Activated T-helper 2 cell treated with anti-CD3 and anti-CD28 coated beads, Interferon-gamma antibody, Interleukin-2, Interleukin-4, amounts not matched to agents 10 μg/mL and 5 μg/mL and 100 μg/mL, durations not matched to agents 14 hours and 24 hours and 36 hours (primary cell): ENCODE results near the gene ILDR1. TPM values are rescaled to one million over a fixed set of nuclear protein-coding genes. Genes with fewer than 3 reads are reported as not detected.

Source experiments
- DNase-seq: peaks from one replicate; pipeline ENCODE4 v3.0.0; 2021; ENCODE audit warnings: low spot score
- H3K27ac Mint-ChIP-seq: one replicate; pipeline ENCODE4 v1.8.0; 2021; ENCODE audit warnings: mixed read lengths
- H3K27me3 Mint-ChIP-seq: one replicate; pipeline ENCODE4 v1.8.0; 2021; ENCODE audit warnings: low read depth, mixed read lengths
- H3K36me3 Mint-ChIP-seq: one replicate; pipeline ENCODE4 v1.8.0; 2021; ENCODE audit warnings: low read depth, mixed read lengths
- H3K4me1 Mint-ChIP-seq: one replicate; pipeline ENCODE4 v1.8.0; 2021; ENCODE audit warnings: low read depth, mixed read lengths
- H3K4me3 Mint-ChIP-seq: one replicate; pipeline ENCODE4 v1.8.0; 2021; ENCODE audit warnings: low read depth, mild to moderate bottlenecking, moderate library complexity, mixed read lengths
- H3K9me3 Mint-ChIP-seq: one replicate; pipeline ENCODE4 v1.8.0; 2021; ENCODE audit warnings: mixed read lengths
- intact Hi-C: fragments of 100-400 bp; cut with micrococcal nuclease; formaldehyde crosslinking; loops from one replicate; pipeline ENCODE4 v1.15.1; 2023
- total RNA-seq: library from RNA; stranded (reverse); gene quantifications from 2 replicates; pipeline ENCODE4 v1.2.3, GENCODE V29; 2022

ILDR1 gene
- total RNA-seq, 1 donor from 2014 or later = 0.21 TPM

GRCh38 chr3:121998030-121998580, 23.9 kb downstream of the ILDR1 start:
- Mint-ChIP-seq H3K36me3 (no peaks in the 10 kb centered on the region), H3K27me3 (peaks cover 2% of the 10 kb centered on the region), H3K4me3 (no peak overlapping the region), H3K4me1 (peaks cover 45% of the 10 kb centered on the region), H3K9me3 (no peaks in the 10 kb centered on the region), H3K27ac (peak overlapping the region; percentile 54)
- intact Hi-C loops = loop anchor here (5.0 kb wide), 1 partner anchor 94 kb away; no protein-coding TSS in a partner anchor
- no peak for DNase-seq

DNA sequence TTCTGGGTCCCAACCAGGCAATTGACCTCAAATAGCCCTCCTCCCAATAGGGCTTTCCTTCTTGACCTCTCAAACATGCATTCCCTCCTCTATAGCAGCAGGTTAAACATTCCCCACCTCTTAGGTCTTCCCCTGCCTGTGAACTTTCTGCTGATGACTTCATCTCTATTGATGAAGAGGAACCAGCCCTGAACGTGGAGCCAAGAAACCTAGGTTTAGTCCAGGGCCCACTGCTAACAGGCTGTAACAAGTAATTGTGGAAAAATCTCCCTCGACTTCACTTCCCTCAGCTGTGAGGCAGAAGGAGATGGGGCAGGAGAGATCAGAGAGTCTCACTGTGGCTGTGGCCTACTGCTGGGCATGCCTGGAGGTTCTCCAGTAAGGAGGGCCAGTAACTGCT, 24.7 kb downstream of the ILDR1 start:
- intact Hi-C loops = loop anchor here (5.0 kb wide), 1 partner anchor 95 kb away; no protein-coding TSS in a partner anchor
- Mint-ChIP-seq H3K36me3 (no peaks in the 10 kb centered on the region), H3K9me3 (no peaks in the 10 kb centered on the region), H3K27me3 (no peaks in the 10 kb centered on the region), H3K4me3 (no peak overlapping the region), H3K27ac (no peak overlapping the region), H3K4me1 (peaks cover 40% of the 10 kb centered on the region)
- no peak for DNase-seq

- H3K4me3 Mint-ChIP-seq = no peak overlapping the region
- H3K27me3 Mint-ChIP-seq = no peaks in the 10 kb centered on the region
- H3K36me3 Mint-ChIP-seq = no peaks in the 10 kb centered on the region
- intact Hi-C loops = loop anchor here (5.0 kb wide), 1 partner anchor 96 kb away; no protein-coding TSS in a partner anchor
- no peak overlapping the region for H3K27ac Mint-ChIP-seq
- no peaks in the 10 kb centered on the region for H3K9me3 Mint-ChIP-seq
- peaks cover 40% of the 10 kb centered on the region for H3K4me1 Mint-ChIP-seq
- no peak for DNase-seq
These were observed 25.6 kb downstream of the ILDR1 start for GRCh38 chr3:121996441-121996840.

DNA sequence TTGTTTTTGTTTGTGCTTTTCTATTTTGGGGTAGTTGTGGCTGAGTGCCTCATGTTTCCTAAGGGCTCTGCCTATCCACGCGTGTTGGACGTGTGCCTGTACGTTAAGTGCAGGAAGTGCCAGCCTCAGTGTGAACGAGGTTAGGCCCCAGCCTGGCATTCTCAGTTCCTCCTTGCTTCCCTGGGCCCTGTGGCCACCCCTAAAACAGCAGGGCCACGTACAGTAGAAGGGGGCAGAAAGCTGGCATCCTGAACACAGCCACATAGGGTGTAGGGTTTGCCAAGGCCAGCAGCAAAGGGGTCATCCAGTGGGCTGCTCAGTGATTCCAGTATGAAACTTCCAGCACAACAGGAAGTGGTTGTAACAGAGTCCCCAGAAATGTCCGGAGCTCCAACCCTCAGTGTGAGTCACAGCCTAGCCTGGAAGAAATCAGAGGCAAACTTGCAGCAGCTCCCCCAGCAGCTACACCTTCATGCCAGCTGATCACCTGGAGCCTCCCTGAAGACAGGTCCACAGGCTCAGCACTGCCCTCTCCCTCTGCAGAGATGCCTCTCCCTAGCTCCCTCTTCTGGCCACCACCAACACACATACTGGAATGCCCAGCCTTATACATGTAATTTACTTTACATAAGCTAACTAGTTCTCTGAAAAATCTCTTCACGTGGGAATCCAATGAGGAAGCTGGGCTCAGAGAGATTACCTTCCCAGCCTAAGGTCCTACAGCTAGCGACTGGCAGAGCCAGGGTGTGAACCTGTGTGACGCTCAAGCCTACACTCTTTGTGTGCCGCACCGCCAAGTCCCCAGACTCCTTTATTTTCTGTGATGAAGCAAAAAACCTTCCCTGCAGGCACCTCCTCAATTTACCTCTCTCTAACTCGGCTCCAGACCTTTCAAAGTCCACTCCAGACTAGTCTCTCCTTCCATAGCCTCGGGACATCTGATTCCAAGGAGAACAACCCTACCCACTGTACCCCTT, 26.6 kb downstream of the ILDR1 start:
- no peaks in the 10 kb centered on the region for H3K36me3 Mint-ChIP-seq
- H3K9me3 Mint-ChIP-seq = no peaks in the 10 kb centered on the region
- H3K27ac Mint-ChIP-seq = no peak overlapping the region
- no peak for DNase-seq
- peaks cover 39% of the 10 kb centered on the region for H3K4me1 Mint-ChIP-seq
- H3K27me3 Mint-ChIP-seq = no peaks in the 10 kb centered on the region
- H3K4me3 Mint-ChIP-seq = no peak overlapping the region
- intact Hi-C loops = loop anchor here (5.0 kb wide), 1 partner anchor 97 kb away; no protein-coding TSS in a partner anchor

DNA sequence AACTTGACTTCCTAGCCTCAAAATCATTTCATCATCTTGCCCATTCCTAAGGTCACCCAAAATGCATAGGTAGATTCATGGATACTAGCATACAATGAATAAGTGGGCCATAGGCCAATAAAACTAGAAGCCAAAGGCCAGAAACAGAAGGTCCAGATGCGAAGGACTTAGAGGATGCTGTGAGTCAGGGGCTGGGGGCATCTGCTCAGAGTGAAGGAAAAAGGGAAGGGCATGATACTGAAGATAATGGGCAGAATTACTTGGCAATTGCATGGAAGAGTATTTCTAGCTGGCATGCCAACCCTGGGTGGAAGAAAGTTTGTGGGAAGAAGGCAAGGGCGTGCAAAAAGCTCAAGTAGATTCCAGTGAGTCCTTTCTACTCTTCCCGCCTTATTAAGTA, 27.5 kb downstream of the ILDR1 start:
- Mint-ChIP-seq H3K27ac (no peak overlapping the region), H3K36me3 (no peaks in the 10 kb centered on the region), H3K27me3 (no peaks in the 10 kb centered on the region), H3K9me3 (no peaks in the 10 kb centered on the region), H3K4me3 (no peak overlapping the region), H3K4me1 (peaks cover 39% of the 10 kb centered on the region)
- intact Hi-C loops = no loop called here
- no peak for DNase-seq

DNA sequence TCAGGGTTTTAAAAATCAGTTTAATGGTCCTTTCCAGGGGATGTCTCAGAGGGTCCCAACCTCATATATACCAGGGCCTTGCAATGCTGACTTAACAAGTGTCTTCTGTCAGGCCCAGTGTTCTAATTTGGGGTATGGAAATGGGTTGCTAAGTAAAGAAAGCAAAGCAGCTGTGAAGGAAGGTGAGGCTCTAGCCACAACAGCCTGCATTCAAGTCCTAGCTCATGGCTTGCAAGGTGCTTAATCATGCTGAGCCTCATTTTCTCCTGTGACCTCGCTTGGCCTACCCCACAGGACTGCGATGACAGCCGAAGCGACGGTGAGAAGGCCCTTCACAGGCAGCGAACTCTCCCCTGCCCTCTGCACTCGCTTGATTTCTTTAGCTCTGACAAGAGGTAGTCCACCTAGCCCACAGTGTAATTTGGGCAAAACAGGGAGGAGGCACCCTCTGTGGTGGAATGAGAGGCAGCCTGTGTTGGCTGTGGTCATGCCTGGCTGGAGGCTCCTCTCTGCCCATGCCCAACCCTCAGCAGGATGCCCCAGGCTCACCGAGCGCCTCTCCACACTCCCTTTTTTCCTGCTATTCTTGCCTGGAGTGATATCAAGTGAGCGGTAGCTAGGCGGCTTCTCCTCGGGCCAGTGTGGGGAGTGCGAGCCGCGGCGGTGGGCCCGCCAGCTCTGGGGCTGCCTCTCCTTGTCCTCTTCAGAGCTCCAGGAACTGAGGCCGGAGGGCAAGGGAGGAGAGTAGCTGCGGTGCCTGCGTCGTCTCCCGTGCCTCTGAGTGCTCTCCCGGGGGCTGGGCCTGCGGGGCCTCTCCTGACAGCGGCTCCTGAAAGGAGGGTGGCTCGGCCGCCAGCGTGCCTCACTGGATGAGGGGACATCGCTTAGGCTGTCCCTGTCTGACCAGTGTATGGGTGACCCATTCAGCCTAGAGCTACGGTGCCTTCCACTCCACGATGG, 29.2 kb downstream of the ILDR1 start:
- Mint-ChIP-seq H3K4me1 (peaks cover 39% of the 10 kb centered on the region), H3K9me3 (no peaks in the 10 kb centered on the region), H3K27me3 (no peaks in the 10 kb centered on the region), H3K27ac (no peak overlapping the region), H3K36me3 (no peaks in the 10 kb centered on the region), H3K4me3 (no peak overlapping the region)
- no peak for DNase-seq
- intact Hi-C loops = no loop called here

DNA sequence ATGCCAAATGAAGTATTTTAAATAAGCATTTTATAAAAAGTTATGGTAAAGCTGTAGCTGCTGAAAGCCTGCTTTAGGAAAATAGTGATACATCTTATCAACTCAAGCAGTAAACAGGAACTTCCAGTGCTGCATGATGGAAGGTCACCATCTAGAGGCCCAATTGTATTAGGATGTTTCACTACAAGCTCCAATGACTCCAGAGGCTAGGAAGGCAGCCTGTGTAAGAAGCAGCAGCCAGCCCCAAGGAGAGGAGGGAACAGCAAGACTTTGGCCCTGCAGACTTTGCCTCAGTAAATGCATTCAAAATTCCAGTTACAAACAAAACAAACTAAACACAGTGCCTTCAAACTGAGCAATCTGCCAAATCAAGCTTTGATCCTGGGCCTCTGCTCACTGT, 32.1 kb downstream of the ILDR1 start:
- H3K4me3 Mint-ChIP-seq = no peak overlapping the region
- peaks cover 6% of the 10 kb centered on the region for H3K9me3 Mint-ChIP-seq
- no peak for DNase-seq
- peaks cover 11% of the 10 kb centered on the region for H3K36me3 Mint-ChIP-seq
- intact Hi-C loops = no loop called here
- H3K27me3 Mint-ChIP-seq = no peaks in the 10 kb centered on the region
- no peak overlapping the region for H3K27ac Mint-ChIP-seq
- H3K4me1 Mint-ChIP-seq = peaks cover 19% of the 10 kb centered on the region

GRCh38 chr3:121988146-121988545, 33.9 kb downstream of the ILDR1 start:
- Mint-ChIP-seq H3K4me3 (no peak overlapping the region), H3K4me1 (peaks cover 19% of the 10 kb centered on the region), H3K9me3 (peaks cover 24% of the 10 kb centered on the region), H3K27me3 (no peaks in the 10 kb centered on the region), H3K27ac (peak overlapping the region; percentile 60), H3K36me3 (peaks cover 29% of the 10 kb centered on the region)
- no peak for DNase-seq
- intact Hi-C loops = no loop called here

- no peak overlapping the region for H3K27ac Mint-ChIP-seq
- H3K27me3 Mint-ChIP-seq = no peaks in the 10 kb centered on the region
- peaks cover 35% of the 10 kb centered on the region for H3K9me3 Mint-ChIP-seq
- H3K36me3 Mint-ChIP-seq = peaks cover 34% of the 10 kb centered on the region
- intact Hi-C loops = no loop called here
- peaks cover 28% of the 10 kb centered on the region for H3K4me1 Mint-ChIP-seq
- H3K4me3 Mint-ChIP-seq = no peak overlapping the region
- DNase-seq = no peak
These were observed 36.2 kb downstream of the ILDR1 start for GRCh38 chr3:121985846-121986245.

DNA sequence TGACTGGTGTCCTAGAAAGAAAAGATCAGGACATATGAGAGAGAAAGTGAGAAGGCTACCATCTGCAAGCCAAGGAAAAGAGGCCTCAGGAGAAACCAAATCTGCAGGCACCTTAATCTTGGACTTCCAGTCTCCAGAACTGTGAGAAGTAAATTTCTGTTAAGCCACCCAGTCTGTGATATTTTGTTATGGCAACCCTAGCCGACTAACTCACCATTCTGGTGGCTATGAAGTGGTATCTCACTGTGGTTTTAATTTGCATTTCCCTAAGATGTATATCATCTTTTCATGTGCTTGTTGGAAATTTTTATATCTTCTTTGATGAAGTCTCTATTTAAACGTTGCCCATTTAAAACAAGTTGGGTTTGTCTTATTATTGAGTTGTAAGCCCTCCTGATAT, 40.6 kb downstream of the ILDR1 start:
- Mint-ChIP-seq H3K4me3 (no peak overlapping the region), H3K36me3 (peaks cover 55% of the 10 kb centered on the region), H3K9me3 (peaks cover 42% of the 10 kb centered on the region), H3K27me3 (no peaks in the 10 kb centered on the region), H3K4me1 (peaks cover 23% of the 10 kb centered on the region), H3K27ac (no peak overlapping the region)
- no peak for DNase-seq
- intact Hi-C loops = loop anchor here (1.0 to 5.0 kb wide), 2 partner anchors 18 to 276 kb away; no protein-coding TSS in a partner anchor

DNA sequence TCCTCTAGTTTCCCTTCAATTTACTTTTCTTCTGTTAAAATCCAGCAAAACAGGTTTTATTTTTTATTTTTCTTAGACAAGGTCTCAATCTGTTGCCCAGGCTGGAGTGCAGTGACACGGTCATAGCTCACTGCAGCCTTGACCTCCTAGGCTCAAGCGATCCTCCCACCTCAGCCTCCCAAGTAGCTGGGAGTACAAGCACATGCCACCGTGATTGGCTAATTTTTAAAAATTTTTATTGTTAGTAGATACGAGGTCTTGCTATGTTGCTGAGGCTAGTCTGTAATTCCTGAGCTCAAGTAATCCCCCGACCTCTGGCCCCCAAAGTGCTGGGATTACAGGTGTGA, 41.6 kb downstream of the ILDR1 start:
- peaks cover 40% of the 10 kb centered on the region for H3K9me3 Mint-ChIP-seq
- no peak overlapping the region for H3K27ac Mint-ChIP-seq
- peaks cover 55% of the 10 kb centered on the region for H3K36me3 Mint-ChIP-seq
- intact Hi-C loops = loop anchor here (5.0 kb wide), 1 partner anchor 277 kb away; no protein-coding TSS in a partner anchor
- no peak for DNase-seq
- no peak overlapping the region for H3K4me3 Mint-ChIP-seq
- H3K4me1 Mint-ChIP-seq = peaks cover 23% of the 10 kb centered on the region
- H3K27me3 Mint-ChIP-seq = no peaks in the 10 kb centered on the region

DNA sequence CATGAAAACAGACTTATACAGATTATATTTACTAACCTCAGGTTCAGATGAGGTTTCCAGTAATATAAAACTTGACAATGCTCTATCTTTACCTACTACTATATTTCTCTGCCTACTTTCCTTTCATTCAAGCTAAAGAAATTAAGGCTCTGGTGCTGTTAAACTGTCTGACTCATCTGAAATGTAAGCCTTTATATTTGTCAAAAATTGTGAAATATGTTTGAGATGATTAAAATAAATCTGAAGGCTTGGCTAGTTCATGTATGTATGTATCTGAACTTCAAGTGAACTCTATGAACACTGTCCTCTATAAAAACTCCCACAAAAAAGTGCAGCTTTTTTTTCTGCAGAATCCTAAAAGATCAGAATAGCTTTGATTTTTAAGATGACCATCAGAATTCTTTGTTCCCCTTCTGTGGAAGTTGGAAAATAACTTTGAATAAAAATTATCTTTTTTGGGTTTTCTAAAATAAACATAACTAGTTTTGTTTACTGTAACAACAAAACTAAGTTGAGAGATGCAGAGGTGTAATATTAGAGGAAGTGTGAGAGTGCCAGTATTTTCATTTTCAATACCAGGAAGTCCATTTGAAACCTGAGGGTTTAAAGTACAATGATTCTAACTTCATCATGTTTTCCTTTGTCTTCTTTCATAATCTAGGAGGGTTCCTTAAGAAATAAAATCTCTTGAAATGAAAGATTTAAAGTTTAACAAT, 42.2 kb downstream of the ILDR1 start:
- Mint-ChIP-seq H3K36me3 (peaks cover 54% of the 10 kb centered on the region), H3K4me1 (peaks cover 23% of the 10 kb centered on the region), H3K27me3 (no peaks in the 10 kb centered on the region), H3K27ac (no peak overlapping the region), H3K9me3 (peaks cover 39% of the 10 kb centered on the region), H3K4me3 (no peak overlapping the region)
- intact Hi-C loops = loop anchor here (5.0 kb wide), 1 partner anchor 277 kb away; no protein-coding TSS in a partner anchor
- no peak for DNase-seq
